K562 (cell line): ENCODE data around the gene PLA2R1. TPM values are rescaled to one million over a fixed set of nuclear protein-coding genes. Genes with fewer than 3 reads are reported as not detected.

Experiments used
- ATAC-seq: fragments of 200-7000 bp; cut with Tn5 transposase; 3 replicates; pipeline ENCODE4 v1.9.1; 2020; ENCODE audit warnings: moderate library complexity
- BruUV-seq: library from RNA; stranded (reverse); fragments of 400-500 nt; replicated peaks from 2 replicates; lab custom pipeline; 2021; lab: Mats Ljungman, UMichigan
- CTCF ChIA-PET: fragments of 300-600 bp; formaldehyde crosslinking; extraction: SDS; loops from one replicate; lab custom pipeline; 2021; ENCODE audit warnings: low intra/inter-chr PET ratio; lab: Yijun Ruan, JAX
- POLR2A ChIA-PET: fragments of 300-600, 350-650 bp; sonication (Branson Sonifier 250); formaldehyde crosslinking; extraction: SDS; loops from one replicate; lab custom pipeline; 2021; ENCODE audit warnings: antibody characterized with exemption, inconsistent platforms; lab: Yijun Ruan, JAX
- DNase-seq, 4 experiments: peaks; one replicate each; pipeline versions ENCODE4 v3.0.0 to v3.0.0-alpha.2; 2011 to 2018; ENCODE audit warnings: low spot score in 3 of 4, mixed read lengths in 3 of 4; ENCODE audit errors: extremely low read depth in 1 of 4
- FAIRE-seq: peaks from 2 replicates; lab custom pipeline; 2011; peaks lifted over from hg19 to GRCh38; lab: Jason Lieb, UNC
- H2AFZ ChIP-seq: 2 replicates; pipeline ENCODE4 v1.6.0; 2011; ENCODE audit warnings: low read depth, low read length, control low read depth, inconsistent platforms
- H3K27ac ChIP-seq: fragments of 200-600 bp; 3 replicates; pipeline ENCODE4 v1.8.0; 2011; ENCODE audit warnings: low read depth, mild to moderate bottlenecking, control low read depth, inconsistent platforms, low read length, moderate library complexity, mixed read lengths; ENCODE audit errors: extremely low read depth
- H3K27me3 ChIP-seq, 2 experiments: fragments of 300-600 bp in 1 of 2; 2 replicates in 1 of 2; 3 replicates in 1 of 2; pipeline versions ENCODE4 v1.6.0 to v1.8.0; 2011; ENCODE audit warnings: inconsistent platforms in 2 of 2, low read length in 2 of 2, mild to moderate bottlenecking in 1 of 2, mixed read lengths in 1 of 2, moderate library complexity in 1 of 2; ENCODE audit not compliant: control insufficient read depth in 2 of 2, insufficient read depth in 2 of 2
- H3K36me3 ChIP-seq: fragments of 300-600 bp; 3 replicates; pipeline ENCODE4 v1.8.0; 2011; ENCODE audit warnings: mild to moderate bottlenecking, low read length, inconsistent platforms; ENCODE audit not compliant: control insufficient read depth, insufficient read depth
- H3K4me1 ChIP-seq, 2 experiments: fragments of 200-600 bp in 1 of 2; replicated peaks in 1 of 2; 2 replicates in 1 of 2; 3 replicates in 1 of 2; pipeline versions ENCODE4 v1.5.1 to v1.8.0; 2011; ENCODE audit warnings: inconsistent platforms in 2 of 2, low read length in 2 of 2, mild to moderate bottlenecking in 1 of 2, mixed read lengths in 1 of 2, moderate library complexity in 1 of 2; ENCODE audit not compliant: control insufficient read depth in 2 of 2, insufficient read depth in 2 of 2
- H3K4me2 ChIP-seq: 2 replicates; pipeline ENCODE4 v1.6.1; 2011; ENCODE audit warnings: low read length, control low read depth, inconsistent platforms, mixed read lengths; ENCODE audit not compliant: insufficient read depth
- H3K4me3 ChIP-seq: fragments of 200-600 bp; sonication (generic), shearing (Covaris generic); 2 replicates; pipeline ENCODE4 v1.5.1; 2016; ENCODE audit warnings: control low read depth, inconsistent platforms
- H3K79me2 ChIP-seq: fragments of 200-600 bp; 3 replicates; pipeline ENCODE4 v1.8.0; 2011; ENCODE audit warnings: low read length, inconsistent platforms; ENCODE audit not compliant: control insufficient read depth, insufficient read depth
- H3K9ac ChIP-seq, 2 experiments: 2 replicates each; pipeline versions ENCODE4 v1.6.0 to v1.6.1; 2011; ENCODE audit warnings: low read depth in 2 of 2, low read length in 2 of 2, control low read depth in 1 of 2, inconsistent platforms in 1 of 2, mild to moderate bottlenecking in 1 of 2, mixed read lengths in 1 of 2; ENCODE audit not compliant: insufficient read depth in 1 of 2
- H3K9me1 ChIP-seq: one replicate; pipeline ENCODE4 v1.6.0; 2011; ENCODE audit warnings: inconsistent platforms, mild to moderate bottlenecking, low read length, moderate library complexity; ENCODE audit not compliant: control insufficient read depth, insufficient read depth
- H3K9me3 ChIP-seq: replicated peaks from 2 replicates; pipeline ENCODE4 v1.5.1; 2011; ENCODE audit warnings: low read depth, low read length, inconsistent platforms; ENCODE audit not compliant: control insufficient read depth, insufficient read depth
- H4K20me1 ChIP-seq: replicated peaks from 2 replicates; pipeline ENCODE4 v1.6.1; 2011; ENCODE audit warnings: low read length, inconsistent platforms, mixed read lengths; ENCODE audit not compliant: control insufficient read depth, insufficient read depth
- C11orf30 ChIP-seq: fragments of 450-650 bp; IDR thresholded peaks from 2 replicates; pipeline ENCODE4 v1.6.1; 2016; ENCODE audit warnings: low read depth, mild to moderate bottlenecking
- CTBP1 ChIP-seq: fragments of 450-650 bp; IDR thresholded peaks from 2 replicates; pipeline ENCODE4 v1.6.1; 2016; ENCODE audit warnings: borderline replicate concordance
- HMGN3 ChIP-seq: IDR thresholded peaks from 2 replicates; pipeline ENCODE4 v1.6.1; 2011; ENCODE audit warnings: borderline replicate concordance, low read depth, mild to moderate bottlenecking, mixed read lengths, low read length; ENCODE audit not compliant: insufficient read length; ENCODE audit errors: extremely low read depth
- HNRNPK ChIP-seq: fragments of 200-400 bp; formaldehyde crosslinking; IDR thresholded peaks from one replicate; pipeline ENCODE4 v1.6.1; 2018; ENCODE audit warnings: mild to moderate bottlenecking, low read depth, low read length; ENCODE audit not compliant: poor library complexity, severe bottlenecking
- MAFF ChIP-seq: IDR thresholded peaks from 2 replicates; pipeline ENCODE4 v1.6.1; 2012; ENCODE audit warnings: low read length, improper control_type of control experiment
- MAFG ChIP-seq: fragments of 450-650 bp; conservative IDR thresholded peaks from 2 replicates; pipeline ENCODE4 v1.6.1; 2016; ENCODE audit warnings: missing genetic modification characterization, missing compliant biosample characterization
- MEIS2 ChIP-seq: fragments of 450-650 bp; IDR thresholded peaks from 2 replicates; pipeline ENCODE4 v1.6.1; 2014; ENCODE audit warnings: mild to moderate bottlenecking; ENCODE audit not compliant: partially characterized antibody
- MYC ChIP-seq, 2 experiments: fragments of 250-450 bp in 1 of 2; sonication (Bioruptor Pico) in 1 of 2; IDR thresholded peaks; 2 replicates each; pipeline versions ENCODE4 v1.5.1 to v1.6.1; 2012 to 2021; ENCODE audit warnings: low read depth in 2 of 2, borderline replicate concordance in 1 of 2, improper control_type of control experiment in 1 of 2, low read length in 1 of 2, mild to moderate bottlenecking in 1 of 2, moderate library complexity in 1 of 2
- PTTG1 ChIP-seq: fragments of 450-650 bp; IDR thresholded peaks from 2 replicates; pipeline ENCODE4 v1.6.1; 2016; ENCODE audit warnings: low read depth, mild to moderate bottlenecking, missing genetic modification characterization, missing compliant biosample characterization
- RUNX1 ChIP-seq: sonication (generic); IDR thresholded peaks from 2 replicates; pipeline ENCODE4 v1.6.1; 2016; ENCODE audit warnings: antibody characterized with exemption, low read depth
- SIN3A ChIP-seq, 2 experiments: fragments of 150-350 bp in 1 of 2; IDR thresholded peaks; 2 replicates each; pipeline ENCODE4 v1.6.1; 2011 to 2016; ENCODE audit warnings: borderline replicate concordance in 2 of 2, low read depth in 2 of 2, low read length in 2 of 2, mild to moderate bottlenecking in 2 of 2, moderate library complexity in 2 of 2; ENCODE audit not compliant: control insufficient read depth in 1 of 2
- SMAD3 ChIP-seq: fragments of 450-650 bp; formaldehyde crosslinking; conservative IDR thresholded peaks from 2 replicates; pipeline ENCODE4 v1.4.0; 2020; ENCODE audit warnings: mild to moderate bottlenecking
- STAG1 ChIP-seq: sonication (generic); formaldehyde crosslinking; IDR thresholded peaks from 2 replicates; pipeline ENCODE4 v1.5.0; 2020; ENCODE audit warnings: missing genetic modification reagents, borderline replicate concordance
- ZBTB7A ChIP-seq: IDR thresholded peaks from 2 replicates; pipeline ENCODE4 v1.6.1; 2011; ENCODE audit warnings: low read depth, mild to moderate bottlenecking, low read length, moderate library complexity, borderline replicate concordance; ENCODE audit not compliant: control insufficient read depth
- ZEB2 ChIP-seq: fragments of 450-650 bp; IDR thresholded peaks from 2 replicates; pipeline ENCODE4 v1.6.1; 2016
- ZNF311 ChIP-seq: fragments of 250-450 bp; sonication (Bioruptor Pico); IDR thresholded peaks from 2 replicates; pipeline ENCODE4 v1.4.0; 2020; ENCODE audit warnings: mild to moderate bottlenecking, moderate library complexity
- ZNF586 ChIP-seq: fragments of 450-650 bp; formaldehyde crosslinking; conservative IDR thresholded peaks from 2 replicates; pipeline ENCODE4 v1.4.0; 2020; ENCODE audit warnings: mild to moderate bottlenecking, moderate library complexity
- WGBS: fragments of 100-300 bp; shearing (Covaris generic); methylation state at CpG from one replicate; pipeline ENCODE4 v1.1.6; 2016; ENCODE audit warnings: low coverage, mixed read lengths; ENCODE audit not compliant: insufficient coverage; ENCODE audit errors: missing lambda C conversion rate; 5-methylcytosine and 5-hydroxymethylcytosine counted together
- in situ Hi-C: fragments of 300-500 bp; cut with MboI; formaldehyde crosslinking; loops from 4 replicates; pipeline ENCODE4 v1.15.0; 2018; ENCODE audit warnings: inconsistent platforms, mixed read lengths
- intact Hi-C: fragments of 100-400 bp; cut with micrococcal nuclease; formaldehyde crosslinking; loops from 2 replicates; pipeline ENCODE4 v1.14.2; 2022
- polyA plus RNA-seq, 8 experiments: library from polyadenylated mRNA; depleted of rRNA in 4 of 8; stranded (reverse) in 5 of 8; unstranded in 3 of 8; fragments of >200 nt; fragmentation: Nextera tagmentation in 2 of 8; fragmentation: Illumina TruSeq in 1 of 8; extraction: Ambion mirVana in 2 of 8; extraction: Trizol in 1 of 8; gene quantifications; 2 replicates each; pipeline versions ENCODE4 v1.2.1 to v1.2.3, GENCODE V29; 2011 to 2014; ENCODE audit warnings: inconsistent platforms in 1 of 8, missing spikeins in 1 of 8
- total RNA-seq, 7 experiments: library from RNA; depleted of rRNA in 6 of 7; stranded (reverse); fragments of >200 nt in 6 of 7; fragmentation: Illumina TruSeq in 2 of 7; extraction: Trizol in 2 of 7; gene quantifications; 2 replicates each; pipeline versions ENCODE4 v1.2.1 to v1.2.3, GENCODE V29; 2011 to 2021; ENCODE audit warnings: low replicate concordance in 1 of 7
- TF ChIP-seq, protein P1 (sequence below): sonication (generic); formaldehyde crosslinking; IDR thresholded peaks from 2 replicates; pipeline ENCODE4 v1.8.0; 2023; ENCODE audit warnings: mild to moderate bottlenecking, missing genetic modification reagents
- TF ChIP-seq, protein P2 (sequence below): fragments of 250-450 bp; sonication (Bioruptor Pico); IDR thresholded peaks from 2 replicates; pipeline ENCODE4 v1.5.0; 2020; ENCODE audit warnings: mild to moderate bottlenecking, borderline replicate concordance

Gene PLA2R1
- total and polyA plus RNA-seq, 9 of the 15 experiments (the other 6 are each of a cell fraction or from before 2014, with no cell fraction given) = not detected

DNA sequence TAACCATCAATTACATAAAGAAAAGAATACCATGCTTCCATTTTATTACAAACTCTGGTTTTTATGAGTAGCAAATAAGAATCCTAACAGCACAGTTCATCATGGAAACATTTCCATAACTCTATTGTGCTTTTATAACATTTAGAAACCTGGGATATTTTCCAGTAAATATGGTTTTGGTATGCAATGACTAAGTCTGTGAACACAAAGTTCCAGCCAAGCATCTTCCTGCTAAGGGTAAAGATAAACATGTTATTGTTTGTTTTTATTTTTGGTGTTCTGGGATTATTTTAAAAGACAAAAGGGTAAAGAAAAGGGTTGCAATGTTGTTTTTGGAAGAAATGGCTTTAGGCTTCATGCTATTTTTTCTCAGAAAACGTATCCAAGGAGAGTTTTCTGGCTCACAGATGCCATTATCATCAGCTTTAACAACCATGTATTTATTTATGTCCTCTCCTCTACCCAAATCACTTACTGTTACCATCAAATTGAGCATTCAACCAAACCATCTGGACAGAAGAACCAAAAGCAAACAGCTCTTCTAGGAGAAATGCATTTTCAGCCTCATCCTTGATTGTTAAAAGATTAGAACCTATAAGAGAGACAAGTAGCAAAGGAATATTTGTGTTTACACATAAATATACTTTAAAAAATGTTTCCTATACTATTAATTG is 116.0 kb downstream of the PLA2R1 start (continued):
- TF ChIP-seq MYC (IDR thresholded peaks at IDR 0.05; ENCODE audit: low read depth, low read length) (no peak), MYC (CRISPR knock-in tag; IDR thresholded peaks at IDR 0.05; ENCODE audit: borderline replicate concordance, low read depth) (no peak), ZNF586 (CRISPR knock-in tag) (no peak), PTTG1 (tag) (no peak), SIN3A (IDR thresholded peaks at IDR 0.05; ENCODE audit: borderline replicate concordance in 2 of 2, control insufficient read depth in 1 of 2, low read depth in 2 of 2, low read length in 2 of 2) (no peak), HNRNPK (no peak), ZEB2 (no peak), HMGN3 (no peak), MEIS2 (no peak)
- TF ChIP-seq, all 486 proteins: peak for 0

- Histone ChIP-seq H3K4me3 (no peak overlapping the region), H3K4me2 (no peak overlapping the region), H3K36me3 (no peaks in the 10 kb centered on the region), H4K20me1 (no peaks in the 10 kb centered on the region), H3K27ac (no peak overlapping the region), H3K4me1 (no peaks in the 10 kb centered on the region), H3K79me2 (no peaks in the 10 kb centered on the region), H3K9ac (no peak overlapping the region), H2AFZ (no peak overlapping the region), H3K9me1 (no peaks in the 10 kb centered on the region), H3K9me3 (no peaks in the 10 kb centered on the region), H3K27me3 (no peaks in the 10 kb centered on the region)
- in situ Hi-C loops = no loop called here
- intact Hi-C loops = loop anchor here (10.0 kb wide), 1 partner anchor 770 kb away; no protein-coding TSS in a partner anchor
- FAIRE-seq = no peak
- no peak for ATAC-seq
- 0% methylated on average over 2 of the region's 2 CpGs for WGBS
- BruUV-seq = no TSS peak
- DNase-seq = no peak
- CTCF ChIA-PET = no interaction called here
- POLR2A ChIA-PET = no interaction called here
- TF ChIP-seq RUNX1 (no peak), C11orf30 (peak; percentile 83), ZNF311 (CRISPR knock-in tag) (no peak), MAFF (peak; percentile 81), MAFG (tag) (peak; percentile 85), STAG1 (CRISPR knock-in tag) (no peak), ZBTB7A (no peak), CTBP1 (no peak), SMAD3 (CRISPR knock-in tag) (no peak), PTTG1 (tag) (no peak)
- TF ChIP-seq, protein P1, sequence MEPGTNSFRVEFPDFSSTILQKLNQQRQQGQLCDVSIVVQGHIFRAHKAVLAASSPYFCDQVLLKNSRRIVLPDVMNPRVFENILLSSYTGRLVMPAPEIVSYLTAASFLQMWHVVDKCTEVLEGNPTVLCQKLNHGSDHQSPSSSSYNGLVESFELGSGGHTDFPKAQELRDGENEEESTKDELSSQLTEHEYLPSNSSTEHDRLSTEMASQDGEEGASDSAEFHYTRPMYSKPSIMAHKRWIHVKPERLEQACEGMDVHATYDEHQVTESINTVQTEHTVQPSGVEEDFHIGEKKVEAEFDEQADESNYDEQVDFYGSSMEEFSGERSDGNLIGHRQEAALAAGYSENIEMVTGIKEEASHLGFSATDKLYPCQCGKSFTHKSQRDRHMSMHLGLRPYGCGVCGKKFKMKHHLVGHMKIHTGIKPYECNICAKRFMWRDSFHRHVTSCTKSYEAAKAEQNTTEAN = no peak
- TF ChIP-seq, protein P2, sequence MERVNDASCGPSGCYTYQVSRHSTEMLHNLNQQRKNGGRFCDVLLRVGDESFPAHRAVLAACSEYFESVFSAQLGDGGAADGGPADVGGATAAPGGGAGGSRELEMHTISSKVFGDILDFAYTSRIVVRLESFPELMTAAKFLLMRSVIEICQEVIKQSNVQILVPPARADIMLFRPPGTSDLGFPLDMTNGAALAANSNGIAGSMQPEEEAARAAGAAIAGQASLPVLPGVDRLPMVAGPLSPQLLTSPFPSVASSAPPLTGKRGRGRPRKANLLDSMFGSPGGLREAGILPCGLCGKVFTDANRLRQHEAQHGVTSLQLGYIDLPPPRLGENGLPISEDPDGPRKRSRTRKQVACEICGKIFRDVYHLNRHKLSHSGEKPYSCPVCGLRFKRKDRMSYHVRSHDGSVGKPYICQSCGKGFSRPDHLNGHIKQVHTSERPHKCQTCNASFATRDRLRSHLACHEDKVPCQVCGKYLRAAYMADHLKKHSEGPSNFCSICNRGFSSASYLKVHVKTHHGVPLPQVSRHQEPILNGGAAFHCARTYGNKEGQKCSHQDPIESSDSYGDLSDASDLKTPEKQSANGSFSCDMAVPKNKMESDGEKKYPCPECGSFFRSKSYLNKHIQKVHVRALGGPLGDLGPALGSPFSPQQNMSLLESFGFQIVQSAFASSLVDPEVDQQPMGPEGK (CRISPR knock-in tag) = no peak
Observed at GRCh38 chr2:159944874-159945273, 117.5 kb downstream of the PLA2R1 start.
